HG03565 (cell line): ENCODE data around the gene SLC1A2.

Experiments used
- ATAC-seq: cut with Tn5 transposase; IDR thresholded peaks from one replicate; pipeline ENCODE4 v1.9.1; 2021; ENCODE audit warnings: mild to moderate bottlenecking, moderate library complexity; ENCODE audit not compliant: unreplicated experiment

The SLC1A2 gene

GRCh38 chr11:35330156-35330889 lies 89.0 kb downstream of the SLC1A2 start:
- ATAC-seq = no peak

GRCh38 chr11:35327829-35328228 lies 91.5 kb downstream of the SLC1A2 start:
- ATAC-seq = no peak

GRCh38 chr11:35326266-35326879 lies 93.0 kb downstream of the SLC1A2 start:
- no peak for ATAC-seq

- ATAC-seq = no peak
Measured at GRCh38 chr11:35324981-35325380, 94.4 kb downstream of the SLC1A2 start.

- ATAC-seq = no peak
Measured at GRCh38 chr11:35324183-35324886, 95.0 kb downstream of the SLC1A2 start.

- no peak for ATAC-seq
Measured at GRCh38 chr11:35323076-35323868, 96.1 kb downstream of the SLC1A2 start.

- no peak for ATAC-seq
Measured at GRCh38 chr11:35322318-35322979, 96.9 kb downstream of the SLC1A2 start.

GRCh38 chr11:35321532-35322317 lies 97.6 kb downstream of the SLC1A2 start:
- no peak for ATAC-seq

GRCh38 chr11:35321111-35321510 lies 98.2 kb downstream of the SLC1A2 start:
- ATAC-seq = no peak

GRCh38 chr11:35318977-35319925 lies 100.1 kb downstream of the SLC1A2 start:
- peak; percentile 43 for ATAC-seq

- no peak for ATAC-seq
Measured at GRCh38 chr11:35318309-35318708, 101.0 kb downstream of the SLC1A2 start.

GRCh38 chr11:35317253-35317652 lies 102.1 kb downstream of the SLC1A2 start:
- ATAC-seq = no peak

GRCh38 chr11:35316161-35316560 lies 103.2 kb downstream of the SLC1A2 start:
- no peak for ATAC-seq

GRCh38 chr11:35313760-35314153 lies 105.6 kb downstream of the SLC1A2 start:
- no peak for ATAC-seq

GRCh38 chr11:35313066-35313759 lies 106.1 kb downstream of the SLC1A2 start:
- peak; percentile 92 for ATAC-seq

GRCh38 chr11:35311331-35311730 lies 108.0 kb downstream of the SLC1A2 start:
- no peak for ATAC-seq

- ATAC-seq = no peak
Measured at GRCh38 chr11:35308157-35308556, 111.2 kb downstream of the SLC1A2 start.

- ATAC-seq = no peak
Measured at GRCh38 chr11:35307221-35307621, 112.1 kb downstream of the SLC1A2 start.
